Measurements from ENCODE around the gene NFKBIE.

The NFKBIE gene

GRCh38 chr6:44272529-44272928 is 7.2 kb upstream of the NFKBIE start:
- DNase-seq (ENCODE audit: low read depth), result no peak

- no peak for DNase-seq (ENCODE audit: low read depth)
Measured at GRCh38 chr6:44271914-44272313, 6.6 kb upstream of the NFKBIE start.

- DNase-seq (ENCODE audit: low read depth), result no peak
Measured at GRCh38 chr6:44271406-44271723, 6.0 kb upstream of the NFKBIE start.

GRCh38 chr6:44270526-44271405 is 5.4 kb upstream of the NFKBIE start:
- no peak for DNase-seq (ENCODE audit: low read depth)

- no peak for DNase-seq (ENCODE audit: low read depth)
Measured at GRCh38 chr6:44269921-44270525, 4.7 kb upstream of the NFKBIE start, which contains the start of gene TMEM151B. TSS of gene TMEM151B (plus strand) at chr6:44270450. CDS start at chr6:44270743, 293 bp downstream.

GRCh38 chr6:44269178-44269920 is 4.0 kb upstream of the NFKBIE start:
- no peak for DNase-seq (ENCODE audit: low read depth)

- DNase-seq (ENCODE audit: low read depth), result no peak
Measured at GRCh38 chr6:44268095-44268628, 2.8 kb upstream of the NFKBIE start.

GRCh38 chr6:44267252-44267651 is 1.9 kb upstream of the NFKBIE start:
- DNase-seq (ENCODE audit: low read depth), result no peak

GRCh38 chr6:44266347-44266746 is 996 bp upstream of the NFKBIE start:
- no peak for DNase-seq (ENCODE audit: low read depth)

- no peak for DNase-seq (ENCODE audit: low read depth)
Measured at GRCh38 chr6:44265722-44266233, 427 bp upstream of the NFKBIE start.

- no peak for DNase-seq (ENCODE audit: low read depth)
Measured at GRCh38 chr6:44264154-44265006, 971 bp downstream of the NFKBIE start.

- no peak for DNase-seq (ENCODE audit: low read depth)
Measured at GRCh38 chr6:44263354-44264100, 1.8 kb downstream of the NFKBIE start.

GRCh38 chr6:44262467-44263353 is 2.6 kb downstream of the NFKBIE start:
- DNase-seq (ENCODE audit: low read depth), result no peak

- no peak for DNase-seq (ENCODE audit: low read depth)
Measured at GRCh38 chr6:44261581-44261980, 3.8 kb downstream of the NFKBIE start.

GRCh38 chr6:44260451-44261297 is 4.7 kb downstream of the NFKBIE start:
- DNase-seq (ENCODE audit: low read depth), result no peak

GRCh38 chr6:44260011-44260410 is 5.3 kb downstream of the NFKBIE start:
- no peak for DNase-seq (ENCODE audit: low read depth)

GRCh38 chr6:44258921-44259320 is 6.4 kb downstream of the NFKBIE start:
- DNase-seq (ENCODE audit: low read depth), result no peak

- DNase-seq (ENCODE audit: low read depth), result no peak
Measured at GRCh38 chr6:44258325-44258863, 7.0 kb downstream of the NFKBIE start.

Measured in activated T-cell treated with anti-CD3 and anti-CD28 coated beads for 1 hour (primary cell).